HepG2 (cell line): ENCODE measurements around the gene PRKCZ. TPM values are rescaled to one million over a fixed set of nuclear protein-coding genes. Genes with fewer than 3 reads are reported as not detected.
A peak's percentile ranks its signal among the peaks of the same experiment; 100 is the strongest.

Experiments
- CHCHD3 ChIP-seq: sonication (generic); formaldehyde crosslinking; IDR thresholded peaks from 2 replicates; pipeline ENCODE4 v1.8.0; 2022; ENCODE audit warnings: mild to moderate bottlenecking, missing genetic modification reagents, moderate library complexity
- GLMP ChIP-seq: sonication (generic); formaldehyde crosslinking; IDR thresholded peaks from 2 replicates; pipeline ENCODE4 v1.9.0; 2021; ENCODE audit warnings: missing genetic modification reagents, mild to moderate bottlenecking, borderline replicate concordance
- HNF4A ChIP-seq: sonication (generic); formaldehyde crosslinking; IDR thresholded peaks from 2 replicates; pipeline ENCODE4 v1.4.0; 2020; ENCODE audit warnings: missing genetic modification reagents
- MEIS2 ChIP-seq: sonication (generic); formaldehyde crosslinking; IDR thresholded peaks from 2 replicates; pipeline ENCODE4 v1.9.0; 2021; ENCODE audit warnings: mild to moderate bottlenecking, missing genetic modification reagents
- NONO ChIP-seq, 2 experiments: fragments of 450-650 bp in 1 of 2; sonication (generic) in 1 of 2; formaldehyde crosslinking in 1 of 2; IDR thresholded peaks in 1 of 2; conservative IDR thresholded peaks in 1 of 2; 2 replicates each; pipeline versions ENCODE4 v1.6.1 to v1.8.0; 2017 to 2022; ENCODE audit warnings: mild to moderate bottlenecking in 1 of 2, missing genetic modification reagents in 1 of 2, moderate library complexity in 1 of 2
- POLR2G ChIP-seq: fragments of 200-400 bp; formaldehyde crosslinking; IDR thresholded peaks from 2 replicates; pipeline ENCODE4 v1.6.1; 2018; ENCODE audit warnings: mild to moderate bottlenecking, low read depth, low read length, moderate library complexity
- RARG ChIP-seq: sonication (generic); formaldehyde crosslinking; IDR thresholded peaks from 2 replicates; pipeline ENCODE4 v1.4.0; 2020; ENCODE audit warnings: low read depth, mild to moderate bottlenecking, missing genetic modification reagents
- SP1 ChIP-seq, 2 experiments: fragments of 450-650 bp in 1 of 2; sonication (generic) in 1 of 2; formaldehyde crosslinking in 1 of 2; IDR thresholded peaks; 2 replicates each; pipeline versions ENCODE4 v1.4.0 to v1.6.1; 2016 to 2020; ENCODE audit warnings: missing genetic modification reagents in 1 of 2
- STAT6 ChIP-seq: sonication (generic); formaldehyde crosslinking; IDR thresholded peaks from 2 replicates; pipeline ENCODE4 v1.4.0; 2020; ENCODE audit warnings: missing genetic modification reagents, mild to moderate bottlenecking, borderline replicate concordance
- THAP8 ChIP-seq: sonication (generic); formaldehyde crosslinking; IDR thresholded peaks from 2 replicates; pipeline ENCODE4 v1.5.1; 2020; ENCODE audit warnings: missing genetic modification reagents, mild to moderate bottlenecking, borderline replicate concordance
- XRCC5 ChIP-seq: fragments of 200-400 bp; formaldehyde crosslinking; optimal IDR thresholded peaks from 2 replicates; pipeline ENCODE3; 2017; ENCODE audit warnings: mild to moderate bottlenecking, low read length
- ZKSCAN8 ChIP-seq: IDR thresholded peaks from 2 replicates; pipeline ENCODE4 v1.6.1; 2016; ENCODE audit warnings: borderline replicate concordance, missing genetic modification reagents, missing compliant biosample characterization
- ZNF260 ChIP-seq: sonication (generic); formaldehyde crosslinking; IDR thresholded peaks from 2 replicates; pipeline ENCODE4 v1.4.0; 2020; ENCODE audit warnings: missing genetic modification reagents, low read depth, mild to moderate bottlenecking, borderline replicate concordance
- ZNF574 ChIP-seq: sonication (generic); formaldehyde crosslinking; IDR thresholded peaks from 2 replicates; pipeline ENCODE4 v1.4.0; 2020; ENCODE audit warnings: missing genetic modification reagents
- ZNF639 ChIP-seq: conservative IDR thresholded peaks from 2 replicates; pipeline ENCODE4 v1.6.1; 2018; ENCODE audit warnings: missing genetic modification reagents
- ZNF775 ChIP-seq: sonication (generic); formaldehyde crosslinking; IDR thresholded peaks from 2 replicates; pipeline ENCODE4 v1.4.0; 2020; ENCODE audit warnings: missing genetic modification reagents, mild to moderate bottlenecking, moderate library complexity, borderline replicate concordance
- ZNF879 ChIP-seq: sonication (generic); formaldehyde crosslinking; IDR thresholded peaks from 2 replicates; pipeline ENCODE4 v1.8.1; 2023; ENCODE audit warnings: missing genetic modification reagents
- polyA plus RNA-seq, 8 experiments: library from polyadenylated mRNA; depleted of rRNA in 3 of 8; stranded (reverse) in 7 of 8; unstranded in 1 of 8; fragments of >200 nt; fragmentation: Illumina TruSeq in 4 of 8; extraction: Trizol in 4 of 8; gene quantifications; 2 replicates each; pipeline versions ENCODE4 v1.2.1 to v1.2.3, GENCODE V29; 2011 to 2016; ENCODE audit warnings: low read depth in 4 of 8, missing spikeins in 1 of 8, mixed read lengths in 1 of 8; ENCODE audit not compliant: insufficient read depth in 1 of 8
- total RNA-seq, 5 experiments: library from RNA; depleted of rRNA; stranded (reverse); fragments of >200 nt; fragmentation: Illumina TruSeq; extraction: Trizol; gene quantifications; 2 replicates each; pipeline ENCODE4 v1.2.3, GENCODE V29; 2016; ENCODE audit warnings: low read depth in 1 of 5

PRKCZ gene
- total and polyA plus RNA-seq, 2 of the 13 experiments (the other 11 are each of a cell fraction or from before 2014, with no cell fraction given): 34.7 to 85.2 TPM

- TF ChIP-seq ZNF639 (CRISPR knock-in tag) (peak; percentile 55; the same call in 1 of the 2 replicates), ZNF260 (CRISPR knock-in tag) (no peak), THAP8 (CRISPR knock-in tag) (no peak), SP1 (IDR thresholded peaks at IDR 0.05) (no peak), SP1 (CRISPR knock-in tag; IDR thresholded peaks at IDR 0.05) (peak; percentile 34; the same call in 1 of the 2 replicates), ZNF879 (CRISPR knock-in tag) (no peak), NONO (IDR thresholded peaks at IDR 0.05) (no peak), NONO (CRISPR knock-in tag; conservative IDR thresholded peaks at IDR 0.05) (0 out of 2 replicates have a peak, but pooled peaks have one; percentile 20), ZNF775 (CRISPR knock-in tag) (peak; percentile 38; the same call in 1 of the 2 replicates), MEIS2 (CRISPR knock-in tag) (0 out of 2 replicates have a peak, but pooled peaks have one; percentile 6), HNF4A (no peak; the same call in 1 of the 2 replicates), XRCC5 (peak; percentile 24), RARG (no peak), CHCHD3 (CRISPR knock-in tag) (no peak), POLR2G (peak; percentile 55), GLMP (no peak), STAT6 (CRISPR knock-in tag) (0 out of 2 replicates have a peak, but pooled peaks have one; percentile 14), ZNF574 (CRISPR knock-in tag) (no peak), ZKSCAN8 (CRISPR knock-in tag) (0 out of 2 replicates have a peak, but pooled peaks have one; percentile 35)
Observed at GRCh38 chr1:2208309-2209239, 158.4 kb downstream of the PRKCZ start (continued).
